K562 (cell line): ENCODE measurements around the gene CHDH. TPM values are rescaled to one million over a fixed set of nuclear protein-coding genes. Genes with fewer than 3 reads are reported as not detected.

Source experiments
- ATAC-seq: fragments of 200-7000 bp; cut with Tn5 transposase; 3 replicates; pipeline ENCODE4 v1.9.1; 2020; ENCODE audit warnings: moderate library complexity
- BruUV-seq: library from RNA; stranded (reverse); fragments of 400-500 nt; replicated peaks from 2 replicates; lab custom pipeline; 2021; lab: Mats Ljungman, UMichigan
- CTCF ChIA-PET: fragments of 300-600 bp; formaldehyde crosslinking; extraction: SDS; loops from one replicate; lab custom pipeline; 2021; ENCODE audit warnings: low intra/inter-chr PET ratio; lab: Yijun Ruan, JAX
- POLR2A ChIA-PET: fragments of 300-600, 350-650 bp; sonication (Branson Sonifier 250); formaldehyde crosslinking; extraction: SDS; loops from one replicate; lab custom pipeline; 2021; ENCODE audit warnings: antibody characterized with exemption, inconsistent platforms; lab: Yijun Ruan, JAX
- DNase-seq, 4 experiments: peaks; one replicate each; pipeline versions ENCODE4 v3.0.0 to v3.0.0-alpha.2; 2011 to 2018; ENCODE audit warnings: low spot score in 3 of 4, mixed read lengths in 3 of 4; ENCODE audit errors: extremely low read depth in 1 of 4
- FAIRE-seq: peaks from 2 replicates; lab custom pipeline; 2011; peaks lifted over from hg19 to GRCh38; lab: Jason Lieb, UNC
- H2AFZ ChIP-seq: 2 replicates; pipeline ENCODE4 v1.6.0; 2011; ENCODE audit warnings: low read depth, low read length, control low read depth, inconsistent platforms
- H3K27ac ChIP-seq: fragments of 200-600 bp; 3 replicates; pipeline ENCODE4 v1.8.0; 2011; ENCODE audit warnings: low read depth, mild to moderate bottlenecking, control low read depth, inconsistent platforms, low read length, moderate library complexity, mixed read lengths; ENCODE audit errors: extremely low read depth
- H3K27me3 ChIP-seq, 2 experiments: fragments of 300-600 bp in 1 of 2; 2 replicates in 1 of 2; 3 replicates in 1 of 2; pipeline versions ENCODE4 v1.6.0 to v1.8.0; 2011; ENCODE audit warnings: inconsistent platforms in 2 of 2, low read length in 2 of 2, mild to moderate bottlenecking in 1 of 2, mixed read lengths in 1 of 2, moderate library complexity in 1 of 2; ENCODE audit not compliant: control insufficient read depth in 2 of 2, insufficient read depth in 2 of 2
- H3K36me3 ChIP-seq: fragments of 300-600 bp; 3 replicates; pipeline ENCODE4 v1.8.0; 2011; ENCODE audit warnings: mild to moderate bottlenecking, low read length, inconsistent platforms; ENCODE audit not compliant: control insufficient read depth, insufficient read depth
- H3K4me1 ChIP-seq, 2 experiments: fragments of 200-600 bp in 1 of 2; replicated peaks in 1 of 2; 2 replicates in 1 of 2; 3 replicates in 1 of 2; pipeline versions ENCODE4 v1.5.1 to v1.8.0; 2011; ENCODE audit warnings: inconsistent platforms in 2 of 2, low read length in 2 of 2, mild to moderate bottlenecking in 1 of 2, mixed read lengths in 1 of 2, moderate library complexity in 1 of 2; ENCODE audit not compliant: control insufficient read depth in 2 of 2, insufficient read depth in 2 of 2
- H3K4me2 ChIP-seq: 2 replicates; pipeline ENCODE4 v1.6.1; 2011; ENCODE audit warnings: low read length, control low read depth, inconsistent platforms, mixed read lengths; ENCODE audit not compliant: insufficient read depth
- H3K4me3 ChIP-seq: fragments of 200-600 bp; sonication (generic), shearing (Covaris generic); 2 replicates; pipeline ENCODE4 v1.5.1; 2016; ENCODE audit warnings: control low read depth, inconsistent platforms
- H3K79me2 ChIP-seq: fragments of 200-600 bp; 3 replicates; pipeline ENCODE4 v1.8.0; 2011; ENCODE audit warnings: low read length, inconsistent platforms; ENCODE audit not compliant: control insufficient read depth, insufficient read depth
- H3K9ac ChIP-seq, 2 experiments: 2 replicates each; pipeline versions ENCODE4 v1.6.0 to v1.6.1; 2011; ENCODE audit warnings: low read depth in 2 of 2, low read length in 2 of 2, control low read depth in 1 of 2, inconsistent platforms in 1 of 2, mild to moderate bottlenecking in 1 of 2, mixed read lengths in 1 of 2; ENCODE audit not compliant: insufficient read depth in 1 of 2
- H3K9me1 ChIP-seq: one replicate; pipeline ENCODE4 v1.6.0; 2011; ENCODE audit warnings: inconsistent platforms, mild to moderate bottlenecking, low read length, moderate library complexity; ENCODE audit not compliant: control insufficient read depth, insufficient read depth
- H3K9me3 ChIP-seq: replicated peaks from 2 replicates; pipeline ENCODE4 v1.5.1; 2011; ENCODE audit warnings: low read depth, low read length, inconsistent platforms; ENCODE audit not compliant: control insufficient read depth, insufficient read depth
- H4K20me1 ChIP-seq: replicated peaks from 2 replicates; pipeline ENCODE4 v1.6.1; 2011; ENCODE audit warnings: low read length, inconsistent platforms, mixed read lengths; ENCODE audit not compliant: control insufficient read depth, insufficient read depth
- CHD1 ChIP-seq: fragments of 200-600 bp; sonication (generic); IDR thresholded peaks from one replicate; pipeline ENCODE4 v1.6.1; 2012; ENCODE audit warnings: mild to moderate bottlenecking, moderate library complexity, low read length, inconsistent platforms
- DDX20 ChIP-seq: fragments of 450-650 bp; IDR thresholded peaks from 2 replicates; pipeline ENCODE4 v1.6.1; 2016; ENCODE audit warnings: missing genetic modification characterization, low read depth, mild to moderate bottlenecking, missing compliant biosample characterization, moderate library complexity
- FOXK1 ChIP-seq: sonication (generic); formaldehyde crosslinking; IDR thresholded peaks from 2 replicates; pipeline ENCODE4 v1.8.0; 2022; ENCODE audit warnings: missing genetic modification reagents, mild to moderate bottlenecking, borderline replicate concordance
- FOXP1 ChIP-seq: sonication (generic); formaldehyde crosslinking; IDR thresholded peaks from 2 replicates; pipeline ENCODE4 v1.8.0; 2022; ENCODE audit warnings: mild to moderate bottlenecking, missing genetic modification reagents
- GATAD2A ChIP-seq: fragments of 450-650 bp; IDR thresholded peaks from 2 replicates; pipeline ENCODE4 v1.6.1; 2017
- HIVEP1 ChIP-seq: fragments of 250-450 bp; sonication (Bioruptor Pico); IDR thresholded peaks from 2 replicates; pipeline ENCODE4 v1.4.0; 2020; ENCODE audit warnings: mild to moderate bottlenecking
- KAT7 ChIP-seq: sonication (generic); formaldehyde crosslinking; IDR thresholded peaks from 2 replicates; pipeline ENCODE4 v1.8.0; 2022; ENCODE audit warnings: missing genetic modification reagents, mild to moderate bottlenecking, borderline replicate concordance
- MEF2A ChIP-seq: IDR thresholded peaks from 2 replicates; pipeline ENCODE4 v1.6.1; 2011; ENCODE audit warnings: low read depth, mild to moderate bottlenecking, low read length, moderate library complexity; ENCODE audit not compliant: control insufficient read depth
- NR4A1 ChIP-seq, 2 experiments: fragments of 250-450 bp in 1 of 2; fragments of 450-650 bp in 1 of 2; sonication (Bioruptor Pico) in 1 of 2; IDR thresholded peaks; 2 replicates each; pipeline versions ENCODE4 v1.4.0 to v1.6.1; 2016 to 2020; ENCODE audit warnings: mild to moderate bottlenecking in 2 of 2, missing compliant biosample characterization in 1 of 2, missing genetic modification characterization in 1 of 2, moderate library complexity in 1 of 2
- RFX1 ChIP-seq: fragments of 450-650 bp; IDR thresholded peaks from 2 replicates; pipeline ENCODE4 v1.6.1; 2016; ENCODE audit warnings: mild to moderate bottlenecking, moderate library complexity
- TFAM ChIP-seq: fragments of 250-450 bp; sonication (Bioruptor Pico); conservative IDR thresholded peaks from 2 replicates; pipeline ENCODE4 v1.5.0; 2021; ENCODE audit warnings: mild to moderate bottlenecking, moderate library complexity
- THRAP3 ChIP-seq: fragments of 450-650 bp; IDR thresholded peaks from 2 replicates; pipeline ENCODE4 v1.6.1; 2016; ENCODE audit warnings: mild to moderate bottlenecking, inconsistent platforms, borderline replicate concordance
- ZEB2 ChIP-seq: fragments of 450-650 bp; IDR thresholded peaks from 2 replicates; pipeline ENCODE4 v1.6.1; 2016
- ZNF551 ChIP-seq: fragments of 250-450 bp; sonication (Bioruptor Pico); IDR thresholded peaks from 2 replicates; pipeline ENCODE4 v1.5.0; 2021; ENCODE audit warnings: mild to moderate bottlenecking, moderate library complexity
- ZNF695 ChIP-seq: fragments of 450-650 bp; formaldehyde crosslinking; IDR thresholded peaks from 2 replicates; pipeline ENCODE4 v1.4.0; 2020; ENCODE audit warnings: mild to moderate bottlenecking, moderate library complexity
- WGBS: fragments of 100-300 bp; shearing (Covaris generic); methylation state at CpG from one replicate; pipeline ENCODE4 v1.1.6; 2016; ENCODE audit warnings: low coverage, mixed read lengths; ENCODE audit not compliant: insufficient coverage; ENCODE audit errors: missing lambda C conversion rate; 5-methylcytosine and 5-hydroxymethylcytosine counted together
- in situ Hi-C: fragments of 300-500 bp; cut with MboI; formaldehyde crosslinking; loops from 4 replicates; pipeline ENCODE4 v1.15.0; 2018; ENCODE audit warnings: inconsistent platforms, mixed read lengths
- intact Hi-C: fragments of 100-400 bp; cut with micrococcal nuclease; formaldehyde crosslinking; loops from 2 replicates; pipeline ENCODE4 v1.14.2; 2022
- polyA plus RNA-seq, 8 experiments: library from polyadenylated mRNA; depleted of rRNA in 4 of 8; stranded (reverse) in 5 of 8; unstranded in 3 of 8; fragments of >200 nt; fragmentation: Nextera tagmentation in 2 of 8; fragmentation: Illumina TruSeq in 1 of 8; extraction: Ambion mirVana in 2 of 8; extraction: Trizol in 1 of 8; gene quantifications; 2 replicates each; pipeline versions ENCODE4 v1.2.1 to v1.2.3, GENCODE V29; 2011 to 2014; ENCODE audit warnings: inconsistent platforms in 1 of 8, missing spikeins in 1 of 8
- total RNA-seq, 7 experiments: library from RNA; depleted of rRNA in 6 of 7; stranded (reverse); fragments of >200 nt in 6 of 7; fragmentation: Illumina TruSeq in 2 of 7; extraction: Trizol in 2 of 7; gene quantifications; 2 replicates each; pipeline versions ENCODE4 v1.2.1 to v1.2.3, GENCODE V29; 2011 to 2021; ENCODE audit warnings: low replicate concordance in 1 of 7
- TF ChIP-seq, protein P1 (sequence below), 2 experiments: fragments of 450-650 bp in 1 of 2; IDR thresholded peaks; 2 replicates each; pipeline ENCODE4 v1.6.1; 2011 to 2017; ENCODE audit warnings: low read depth in 2 of 2, antibody characterized with exemption in 1 of 2, borderline replicate concordance in 1 of 2, low read length in 1 of 2, mild to moderate bottlenecking in 1 of 2, mixed read lengths in 1 of 2; ENCODE audit not compliant: control insufficient read depth in 1 of 2
- TF ChIP-seq, protein P2 (sequence below): fragments of 450-650 bp; IDR thresholded peaks from 2 replicates; pipeline ENCODE4 v1.6.1; 2016; ENCODE audit warnings: borderline replicate concordance

Gene CHDH
- total and polyA plus RNA-seq, 9 of the 15 experiments (the other 6 are each of a cell fraction or from before 2014, with no cell fraction given): 0.06 to 1.9 (median 0.46) TPM

DNA sequence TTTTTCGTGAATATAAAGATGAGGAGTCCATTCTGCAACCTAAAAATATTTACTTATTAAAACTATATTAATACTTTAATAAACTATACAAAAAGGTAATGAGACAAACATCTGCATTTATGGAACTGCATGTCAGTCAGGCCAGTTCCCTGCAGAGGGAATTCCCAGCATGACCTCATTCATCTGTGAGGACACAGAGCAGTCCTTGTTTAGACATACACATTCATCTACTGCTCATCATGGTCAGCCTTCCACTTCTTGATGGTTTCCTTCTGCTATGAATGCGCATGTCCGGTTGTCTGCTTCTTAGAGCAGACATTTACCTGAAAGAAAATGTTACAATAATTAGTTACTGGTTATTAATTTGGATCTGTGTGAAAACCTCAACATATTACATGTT, 39.0 kb upstream of the CHDH start:
- in situ Hi-C loops: no loop called here
- ATAC-seq (no peak), DNase-seq (no peak), FAIRE-seq (no peak)
- Histone ChIP-seq H3K36me3 (peaks cover 36% of the 10 kb centered on the region), H2AFZ (no peak overlapping the region), H3K79me2 (peaks cover 24% of the 10 kb centered on the region), H3K4me3 (no peak overlapping the region), H3K9ac (no peak overlapping the region), H4K20me1 (peaks cover 10% of the 10 kb centered on the region; the same call in 1 of the 2 replicates), H3K4me1 (peaks cover 5 to 14% of the 10 kb centered on the region in 2 experiments; a peak in 4 of 5 replicates), H3K4me2 (no peak overlapping the region), H3K9me3 (no peaks in the 10 kb centered on the region), H3K27me3 (no peaks in the 10 kb centered on the region), H3K27ac (no peak overlapping the region), H3K9me1 (peaks cover 2% of the 10 kb centered on the region)
- no TSS peak for BruUV-seq
- CTCF ChIA-PET: no interaction called here
- POLR2A ChIA-PET: no interaction called here
- intact Hi-C loops: no loop called here
- WGBS: 90% methylated on average over 3 of the region's 3 CpGs
- TF ChIP-seq, protein P1, sequence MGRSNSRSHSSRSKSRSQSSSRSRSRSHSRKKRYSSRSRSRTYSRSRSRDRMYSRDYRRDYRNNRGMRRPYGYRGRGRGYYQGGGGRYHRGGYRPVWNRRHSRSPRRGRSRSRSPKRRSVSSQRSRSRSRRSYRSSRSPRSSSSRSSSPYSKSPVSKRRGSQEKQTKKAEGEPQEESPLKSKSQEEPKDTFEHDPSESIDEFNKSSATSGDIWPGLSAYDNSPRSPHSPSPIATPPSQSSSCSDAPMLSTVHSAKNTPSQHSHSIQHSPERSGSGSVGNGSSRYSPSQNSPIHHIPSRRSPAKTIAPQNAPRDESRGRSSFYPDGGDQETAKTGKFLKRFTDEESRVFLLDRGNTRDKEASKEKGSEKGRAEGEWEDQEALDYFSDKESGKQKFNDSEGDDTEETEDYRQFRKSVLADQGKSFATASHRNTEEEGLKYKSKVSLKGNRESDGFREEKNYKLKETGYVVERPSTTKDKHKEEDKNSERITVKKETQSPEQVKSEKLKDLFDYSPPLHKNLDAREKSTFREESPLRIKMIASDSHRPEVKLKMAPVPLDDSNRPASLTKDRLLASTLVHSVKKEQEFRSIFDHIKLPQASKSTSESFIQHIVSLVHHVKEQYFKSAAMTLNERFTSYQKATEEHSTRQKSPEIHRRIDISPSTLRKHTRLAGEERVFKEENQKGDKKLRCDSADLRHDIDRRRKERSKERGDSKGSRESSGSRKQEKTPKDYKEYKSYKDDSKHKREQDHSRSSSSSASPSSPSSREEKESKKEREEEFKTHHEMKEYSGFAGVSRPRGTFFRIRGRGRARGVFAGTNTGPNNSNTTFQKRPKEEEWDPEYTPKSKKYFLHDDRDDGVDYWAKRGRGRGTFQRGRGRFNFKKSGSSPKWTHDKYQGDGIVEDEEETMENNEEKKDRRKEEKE (IDR thresholded peaks at IDR 0.05; ENCODE audit: borderline replicate concordance in 1 of 2, control insufficient read depth in 1 of 2, low read depth in 2 of 2, low read length in 1 of 2): no peak
- TF ChIP-seq CHD1 (no peak), DDX20 (tag) (no peak), ZNF551 (CRISPR knock-in tag) (no peak), TFAM (no peak), NR4A1 (CRISPR knock-in tag; IDR thresholded peaks at IDR 0.05) (no peak), NR4A1 (tag; IDR thresholded peaks at IDR 0.05) (no peak), HIVEP1 (CRISPR knock-in tag) (no peak), GATAD2A (no peak), FOXP1 (no peak), MEF2A (no peak), THRAP3 (no peak), RFX1 (no peak), FOXK1 (no peak), ZEB2 (no peak), KAT7 (CRISPR knock-in tag) (no peak), ZNF695 (CRISPR knock-in tag) (no peak)
- TF ChIP-seq, protein P2, sequence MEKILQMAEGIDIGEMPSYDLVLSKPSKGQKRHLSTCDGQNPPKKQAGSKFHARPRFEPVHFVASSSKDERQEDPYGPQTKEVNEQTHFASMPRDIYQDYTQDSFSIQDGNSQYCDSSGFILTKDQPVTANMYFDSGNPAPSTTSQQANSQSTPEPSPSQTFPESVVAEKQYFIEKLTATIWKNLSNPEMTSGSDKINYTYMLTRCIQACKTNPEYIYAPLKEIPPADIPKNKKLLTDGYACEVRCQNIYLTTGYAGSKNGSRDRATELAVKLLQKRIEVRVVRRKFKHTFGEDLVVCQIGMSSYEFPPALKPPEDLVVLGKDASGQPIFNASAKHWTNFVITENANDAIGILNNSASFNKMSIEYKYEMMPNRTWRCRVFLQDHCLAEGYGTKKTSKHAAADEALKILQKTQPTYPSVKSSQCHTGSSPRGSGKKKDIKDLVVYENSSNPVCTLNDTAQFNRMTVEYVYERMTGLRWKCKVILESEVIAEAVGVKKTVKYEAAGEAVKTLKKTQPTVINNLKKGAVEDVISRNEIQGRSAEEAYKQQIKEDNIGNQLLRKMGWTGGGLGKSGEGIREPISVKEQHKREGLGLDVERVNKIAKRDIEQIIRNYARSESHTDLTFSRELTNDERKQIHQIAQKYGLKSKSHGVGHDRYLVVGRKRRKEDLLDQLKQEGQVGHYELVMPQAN: no peak
